Natural killer cell treated with Interleukin-12 subunit alpha and Interleukin-12 subunit beta and Interleukin-15 and Interleukin-18, amount 100 ng/mL, for 72 hours (primary cell): ENCODE data around the gene MYBPC2. TPM values are rescaled to one million over a fixed set of nuclear protein-coding genes. Genes with fewer than 3 reads are reported as not detected.

Source experiments
- ATAC-seq, 2 donors: fragments of 150-1000 bp; cut with Tn5 transposase in 1 of 2; sonication (Bioruptor Pico), chemical (Tn5 transposase) in 1 of 2; 2 replicates each; pipeline ENCODE4 v1.10.0; 2021
- DNase-seq: peaks from one replicate; pipeline ENCODE4 v3.0.0; 2022; ENCODE audit warnings: low spot score
- H3K27ac Mint-ChIP-seq, 2 donors: 1 replicate in 1 of 2; 2 replicates in 1 of 2; pipeline ENCODE4 v1.8.0; 2022; ENCODE audit warnings: mixed read lengths in 2 of 2, mild to moderate bottlenecking in 1 of 2, moderate library complexity in 1 of 2
- H3K27me3 Mint-ChIP-seq, 2 donors: 1 replicate in 1 of 2; 2 replicates in 1 of 2; pipeline ENCODE4 v1.8.0; 2022; ENCODE audit warnings: mixed read lengths in 2 of 2
- H3K36me3 Mint-ChIP-seq: one replicate; pipeline ENCODE4 v1.8.0; 2022; ENCODE audit warnings: mixed read lengths
- H3K4me1 Mint-ChIP-seq, 2 donors: 1 replicate in 1 of 2; 2 replicates in 1 of 2; pipeline ENCODE4 v1.8.0; 2022; ENCODE audit warnings: low read depth in 2 of 2, mixed read lengths in 2 of 2, mild to moderate bottlenecking in 1 of 2
- H3K4me3 Mint-ChIP-seq: one replicate; pipeline ENCODE4 v1.8.0; 2022; ENCODE audit warnings: mixed read lengths
- H3K9me3 Mint-ChIP-seq: 2 replicates; pipeline ENCODE4 v1.8.0; 2022; ENCODE audit warnings: mixed read lengths
- total RNA-seq, 2 donors: library from RNA; stranded (reverse); gene quantifications; one replicate each; pipeline ENCODE4 v1.2.3, GENCODE V29; 2022

MYBPC2 gene
- total RNA-seq, 2 donors from 2014 or later, result 0.50 TPM; not detected in 1

GRCh38 chr19:50493171-50493570 lies 60.5 kb downstream of the MYBPC2 start:
- ATAC-seq (no peak), DNase-seq (no peak)
- Mint-ChIP-seq H3K27me3 (peaks cover 0 to 5% of the 10 kb centered on the region in 2 donors), H3K27ac (no peak overlapping the region), H3K4me3 (no peak overlapping the region), H3K9me3 (no peaks in the 10 kb centered on the region), H3K36me3 (no peaks in the 10 kb centered on the region), H3K4me1 (peaks cover 19 to 24% of the 10 kb centered on the region in 2 donors)

- ATAC-seq, result no peak
- Mint-ChIP-seq H3K4me1 (peaks cover 13% of the 10 kb centered on the region in 2 donors), H3K27me3 (peaks cover 0 to 5% of the 10 kb centered on the region in 2 donors), H3K9me3 (no peaks in the 10 kb centered on the region), H3K36me3 (no peaks in the 10 kb centered on the region), H3K27ac (no peak overlapping the region), H3K4me3 (no peak overlapping the region)
- DNase-seq, result no peak
These were observed 61.7 kb downstream of the MYBPC2 start for GRCh38 chr19:50494186-50495019.

- no peaks in the 10 kb centered on the region for H3K9me3 Mint-ChIP-seq
These were observed 62.4 kb downstream of the MYBPC2 start for GRCh38 chr19:50495020-50495531.

GRCh38 chr19:50496189-50497021 lies 63.7 kb downstream of the MYBPC2 start:
- Mint-ChIP-seq H3K27ac (peak overlapping the region in 1 of 2 donors; percentile 65), H3K36me3 (no peaks in the 10 kb centered on the region), H3K4me1 (peaks cover 11% of the 10 kb centered on the region in 2 donors), H3K27me3 (peaks cover 0 to 5% of the 10 kb centered on the region in 2 donors), H3K9me3 (no peaks in the 10 kb centered on the region), H3K4me3 (no peak overlapping the region)
- ATAC-seq (no peak), DNase-seq (no peak)

More at GRCh38 chr19:50495020-50495531, 62.4 kb downstream of the MYBPC2 start:
- Mint-ChIP-seq H3K4me3 (no peak overlapping the region), H3K36me3 (no peaks in the 10 kb centered on the region), H3K4me1 (peaks cover 13% of the 10 kb centered on the region in 2 donors), H3K27me3 (peaks cover 0 to 5% of the 10 kb centered on the region in 2 donors), H3K27ac (no peak overlapping the region)
- DNase-seq (no peak), ATAC-seq (no peak)

- H3K27ac Mint-ChIP-seq, result no peak overlapping the region
- no peaks in the 10 kb centered on the region for H3K27me3 Mint-ChIP-seq
- H3K4me1 Mint-ChIP-seq, result peaks cover 5% of the 10 kb centered on the region in 2 donors
- no peaks in the 10 kb centered on the region for H3K9me3 Mint-ChIP-seq
- ATAC-seq (no peak), DNase-seq (no peak)
- no peaks in the 10 kb centered on the region for H3K36me3 Mint-ChIP-seq
- no peak overlapping the region for H3K4me3 Mint-ChIP-seq
These were observed 64.3 kb downstream of the MYBPC2 start for GRCh38 chr19:50497022-50497405.

- no peaks in the 10 kb centered on the region for H3K4me1 Mint-ChIP-seq
- no peak overlapping the region for H3K27ac Mint-ChIP-seq
- H3K9me3 Mint-ChIP-seq, result no peaks in the 10 kb centered on the region
- H3K36me3 Mint-ChIP-seq, result no peaks in the 10 kb centered on the region
- ATAC-seq (no peak), DNase-seq (no peak)
- H3K27me3 Mint-ChIP-seq, result no peaks in the 10 kb centered on the region
- H3K4me3 Mint-ChIP-seq, result no peak overlapping the region
These were observed 65.7 kb downstream of the MYBPC2 start for GRCh38 chr19:50498219-50499056.

GRCh38 chr19:50500060-50500752 lies 67.5 kb downstream of the MYBPC2 start:
- no peak overlapping the region for H3K27ac Mint-ChIP-seq
- H3K9me3 Mint-ChIP-seq, result no peaks in the 10 kb centered on the region
- no peak overlapping the region for H3K4me3 Mint-ChIP-seq
- DNase-seq (no peak), ATAC-seq (peak; percentile 19 to 63)
- no peaks in the 10 kb centered on the region for H3K36me3 Mint-ChIP-seq
- H3K4me1 Mint-ChIP-seq, result no peaks in the 10 kb centered on the region
- H3K27me3 Mint-ChIP-seq, result no peaks in the 10 kb centered on the region

- ATAC-seq (peak; percentile 21 to 34), DNase-seq (no peak)
- no peaks in the 10 kb centered on the region for H3K27me3 Mint-ChIP-seq
These were observed 68.1 kb downstream of the MYBPC2 start for GRCh38 chr19:50500753-50501151.

GRCh38 chr19:50501186-50501567 lies 68.5 kb downstream of the MYBPC2 start:
- Mint-ChIP-seq H3K4me3 (no peak overlapping the region), H3K9me3 (no peaks in the 10 kb centered on the region), H3K27me3 (no peaks in the 10 kb centered on the region), H3K27ac (no peak overlapping the region), H3K36me3 (no peaks in the 10 kb centered on the region), H3K4me1 (no peaks in the 10 kb centered on the region)
- ATAC-seq, result peak; percentile 34 to 41
- no peak for DNase-seq

More at GRCh38 chr19:50500753-50501151, 68.1 kb downstream of the MYBPC2 start:
- Mint-ChIP-seq H3K27ac (no peak overlapping the region), H3K9me3 (no peaks in the 10 kb centered on the region), H3K4me3 (no peak overlapping the region), H3K36me3 (no peaks in the 10 kb centered on the region), H3K4me1 (no peaks in the 10 kb centered on the region)

- Mint-ChIP-seq H3K9me3 (no peaks in the 10 kb centered on the region), H3K36me3 (no peaks in the 10 kb centered on the region), H3K4me3 (no peak overlapping the region), H3K4me1 (no peaks in the 10 kb centered on the region), H3K27ac (no peak overlapping the region), H3K27me3 (no peaks in the 10 kb centered on the region)
- peak in 1 of 2 donors; percentile 3 for ATAC-seq
- DNase-seq, result no peak
These were observed 69.1 kb downstream of the MYBPC2 start for GRCh38 chr19:50501568-50502475.

- H3K4me1 Mint-ChIP-seq, result peaks cover 14 to 18% of the 10 kb centered on the region in 2 donors
- no peaks in the 10 kb centered on the region for H3K9me3 Mint-ChIP-seq
- DNase-seq, result no peak
- H3K36me3 Mint-ChIP-seq, result no peaks in the 10 kb centered on the region
- no peak overlapping the region for H3K27ac Mint-ChIP-seq
- no peak overlapping the region for H3K4me3 Mint-ChIP-seq
- no peak for ATAC-seq
- no peaks in the 10 kb centered on the region for H3K27me3 Mint-ChIP-seq
These were observed 73.3 kb downstream of the MYBPC2 start for GRCh38 chr19:50505856-50506611.
